Activated CD8-positive, alpha-beta T cell treated with anti-CD3 and anti-CD28 coated beads for 36 hours (primary cell): Measurements from ENCODE around the gene APOBEC3G. TPM values are rescaled to one million over a fixed set of nuclear protein-coding genes. Genes with fewer than 3 reads are reported as not detected.

Experiments
- ATAC-seq: fragments of 200-7000 bp; cut with Tn5 transposase; one replicate; pipeline ENCODE4 v1.10.0; 2021; ENCODE audit warnings: mild to moderate bottlenecking, moderate library complexity
- CTCF ChIA-PET: fragments of 350-600 bp; sonication (Branson Sonifier 250); formaldehyde crosslinking; loops from one replicate; lab custom pipeline; 2021; ENCODE audit warnings: antibody characterized with exemption; lab: Charles Lee
- POLR2A ChIA-PET: fragments of 350-600 bp; sonication (Branson Sonifier 250); formaldehyde crosslinking; loops from one replicate; lab custom pipeline; 2021; ENCODE audit warnings: antibody characterized with exemption; lab: Charles Lee
- DNase-seq: peaks from one replicate; pipeline ENCODE4 v3.0.0-alpha.2; 2020
- H3K27ac Mint-ChIP-seq: one replicate; pipeline ENCODE4 v1.8.0; 2021; ENCODE audit warnings: mild to moderate bottlenecking, mixed read lengths
- H3K27me3 Mint-ChIP-seq: one replicate; pipeline ENCODE4 v1.8.0; 2021; ENCODE audit warnings: mixed read lengths
- H3K36me3 Mint-ChIP-seq: one replicate; pipeline ENCODE4 v1.8.0; 2021; ENCODE audit warnings: low read depth, mixed read lengths
- H3K4me1 Mint-ChIP-seq: one replicate; pipeline ENCODE4 v1.8.0; 2021; ENCODE audit warnings: low read depth, mixed read lengths
- H3K4me3 Mint-ChIP-seq: one replicate; pipeline ENCODE4 v1.8.0; 2021; ENCODE audit warnings: mild to moderate bottlenecking, moderate library complexity, mixed read lengths
- H3K9me3 Mint-ChIP-seq: one replicate; pipeline ENCODE4 v1.8.0; 2021; ENCODE audit warnings: mixed read lengths
- intact Hi-C: fragments of 100-400 bp; cut with micrococcal nuclease; formaldehyde crosslinking; loops from one replicate; pipeline ENCODE4 v1.10.0; 2022
- total RNA-seq, 2 experiments: library from RNA; stranded (reverse); gene quantifications; one replicate each; pipeline ENCODE4 v1.2.3, GENCODE V29; 2021
- TF ChIP-seq, protein P1 (sequence below): fragments of 200-600 bp; IDR thresholded peaks from one replicate; pipeline ENCODE4 v1.8.0; 2022; ENCODE audit warnings: antibody characterized with exemption, mild to moderate bottlenecking

APOBEC3G gene
- total RNA-seq, 2 experiments from 2014 or later = 66.0 to 66.5 TPM

GRCh38 chr22:39080052-39080762 is 3.1 kb downstream of the APOBEC3G start:
- peaks cover 37% of the 10 kb centered on the region for H3K36me3 Mint-ChIP-seq
- H3K4me1 Mint-ChIP-seq = peaks cover 58% of the 10 kb centered on the region
- peak overlapping the region; percentile 47 for H3K27ac Mint-ChIP-seq
- DNase-seq (no peak), ATAC-seq (no peak)
- H3K4me3 Mint-ChIP-seq = peak overlapping the region; percentile 37
- H3K9me3 Mint-ChIP-seq = no peaks in the 10 kb centered on the region
- intact Hi-C loops = loop anchor here (5.0 kb wide), 1 partner anchor 37 kb away; no protein-coding TSS in a partner anchor
- ChIA-PET CTCF (interaction anchor here (1.5 to 1.9 kb wide), 2 partner anchors 38 to 210 kb away, joined by 3 to 7 read pairs; no protein-coding TSS in a partner anchor), POLR2A (interaction anchor here (0.7 to 1.5 kb wide), 4 partner anchors 9 to 105 kb away, joined by 3 to 4 read pairs (median 4); no protein-coding TSS in a partner anchor)
- H3K27me3 Mint-ChIP-seq = no peaks in the 10 kb centered on the region
- TF ChIP-seq, protein P1, sequence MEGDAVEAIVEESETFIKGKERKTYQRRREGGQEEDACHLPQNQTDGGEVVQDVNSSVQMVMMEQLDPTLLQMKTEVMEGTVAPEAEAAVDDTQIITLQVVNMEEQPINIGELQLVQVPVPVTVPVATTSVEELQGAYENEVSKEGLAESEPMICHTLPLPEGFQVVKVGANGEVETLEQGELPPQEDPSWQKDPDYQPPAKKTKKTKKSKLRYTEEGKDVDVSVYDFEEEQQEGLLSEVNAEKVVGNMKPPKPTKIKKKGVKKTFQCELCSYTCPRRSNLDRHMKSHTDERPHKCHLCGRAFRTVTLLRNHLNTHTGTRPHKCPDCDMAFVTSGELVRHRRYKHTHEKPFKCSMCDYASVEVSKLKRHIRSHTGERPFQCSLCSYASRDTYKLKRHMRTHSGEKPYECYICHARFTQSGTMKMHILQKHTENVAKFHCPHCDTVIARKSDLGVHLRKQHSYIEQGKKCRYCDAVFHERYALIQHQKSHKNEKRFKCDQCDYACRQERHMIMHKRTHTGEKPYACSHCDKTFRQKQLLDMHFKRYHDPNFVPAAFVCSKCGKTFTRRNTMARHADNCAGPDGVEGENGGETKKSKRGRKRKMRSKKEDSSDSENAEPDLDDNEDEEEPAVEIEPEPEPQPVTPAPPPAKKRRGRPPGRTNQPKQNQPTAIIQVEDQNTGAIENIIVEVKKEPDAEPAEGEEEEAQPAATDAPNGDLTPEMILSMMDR = no peak

DNA sequence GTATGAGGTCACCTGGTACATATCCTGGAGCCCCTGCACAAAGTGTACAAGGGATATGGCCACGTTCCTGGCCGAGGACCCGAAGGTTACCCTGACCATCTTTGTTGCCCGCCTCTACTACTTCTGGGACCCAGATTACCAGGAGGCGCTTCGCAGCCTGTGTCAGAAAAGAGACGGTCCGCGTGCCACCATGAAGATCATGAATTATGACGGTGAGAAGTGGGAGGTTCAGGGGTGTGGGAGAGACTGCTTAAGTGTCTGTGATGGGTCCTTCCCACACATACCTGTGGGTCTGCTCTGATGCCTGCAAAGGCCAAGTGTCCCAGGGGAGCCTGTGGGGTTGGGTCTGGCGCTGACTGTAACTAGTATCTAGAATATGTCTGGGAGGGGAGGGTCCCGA is 3.9 kb downstream of the APOBEC3G start:
- ATAC-seq (no peak), DNase-seq (no peak)
- intact Hi-C loops = loop anchor here (5.0 kb wide), 1 partner anchor 36 kb away; no protein-coding TSS in a partner anchor
- TF ChIP-seq, protein P1 = no peak
- ChIA-PET CTCF (interaction anchor here (0.6 to 1.9 kb wide), 3 partner anchors 18 to 211 kb away, joined by 3 to 7 read pairs (median 3); no protein-coding TSS in a partner anchor), POLR2A (interaction anchor here (0.9 to 1.5 kb wide), 3 partner anchors 8 to 43 kb away, joined by 3 to 4 read pairs (median 4); no protein-coding TSS in a partner anchor)
- peaks cover 37% of the 10 kb centered on the region for H3K36me3 Mint-ChIP-seq
- H3K4me3 Mint-ChIP-seq = peak overlapping the region; percentile 22
- peak overlapping the region; percentile 59 for H3K27ac Mint-ChIP-seq
- no peaks in the 10 kb centered on the region for H3K9me3 Mint-ChIP-seq
- peaks cover 58% of the 10 kb centered on the region for H3K4me1 Mint-ChIP-seq
- H3K27me3 Mint-ChIP-seq = no peaks in the 10 kb centered on the region

- Mint-ChIP-seq H3K9me3 (no peaks in the 10 kb centered on the region), H3K36me3 (peaks cover 37% of the 10 kb centered on the region), H3K4me3 (peak overlapping the region; percentile 25), H3K27me3 (no peaks in the 10 kb centered on the region), H3K4me1 (peaks cover 58% of the 10 kb centered on the region), H3K27ac (peak overlapping the region; percentile 59)
- ChIA-PET POLR2A (no interaction called here), CTCF (interaction anchor here (1.9 kb wide), 1 partner anchor 36 kb away, joined by 7 read pairs; no protein-coding TSS in a partner anchor)
- DNase-seq (no peak), ATAC-seq (no peak)
- TF ChIP-seq, protein P1 = no peak
- intact Hi-C loops = loop anchor here (5.0 kb wide), 1 partner anchor 36 kb away; no protein-coding TSS in a partner anchor
These were observed 4.5 kb downstream of the APOBEC3G start for GRCh38 chr22:39081598-39081997.

DNA sequence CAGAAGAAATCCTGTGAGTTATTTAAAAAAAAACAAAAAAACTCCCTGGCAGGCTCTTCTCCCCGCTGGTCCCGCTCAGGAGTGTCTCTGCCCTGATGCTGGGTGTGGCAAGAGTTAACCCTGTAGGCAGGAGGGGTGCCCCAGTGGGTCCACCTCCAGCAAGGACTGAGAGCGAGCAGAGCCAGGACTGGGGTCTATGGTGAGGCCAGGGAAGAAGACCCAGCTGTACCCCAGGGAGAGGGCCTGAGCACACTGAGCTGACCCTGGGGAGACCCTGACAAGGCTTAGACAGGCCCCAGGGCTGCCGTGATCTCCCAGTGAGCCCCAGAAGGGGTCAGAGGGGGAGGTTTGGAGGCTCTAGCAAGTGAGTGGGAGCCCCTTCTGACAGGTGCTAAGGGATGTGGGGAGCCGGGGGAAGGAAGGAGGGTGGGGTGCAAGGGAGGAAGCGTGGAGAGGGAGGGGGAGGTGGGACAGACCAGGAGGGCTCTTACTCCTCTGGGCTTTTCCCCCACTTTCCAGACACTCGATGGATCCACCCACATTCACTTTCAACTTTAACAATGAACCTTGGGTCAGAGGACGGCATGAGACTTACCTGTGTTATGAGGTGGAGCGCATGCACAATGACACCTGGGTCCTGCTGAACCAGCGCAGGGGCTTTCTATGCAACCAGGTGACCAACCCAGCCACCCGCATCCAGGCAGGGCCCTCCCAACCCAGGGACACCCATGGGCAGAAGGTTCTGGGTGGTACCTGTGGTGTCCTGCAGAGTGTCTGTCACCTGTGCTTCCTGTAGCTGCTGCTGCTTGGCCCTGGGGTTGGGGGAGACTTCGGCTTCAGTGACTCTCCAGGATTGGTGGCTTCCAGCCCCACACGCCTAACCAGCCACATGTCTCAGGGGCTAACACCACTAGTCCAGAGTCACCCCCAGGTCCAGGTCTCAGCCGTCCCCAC is 6.4 kb downstream of the APOBEC3G start:
- peaks cover 29% of the 10 kb centered on the region for H3K36me3 Mint-ChIP-seq

More for the DNA sequence above, 6.4 kb downstream of the APOBEC3G start:
- ChIA-PET CTCF (no interaction called here), POLR2A (interaction anchor here (1.1 kb wide), 1 partner anchor 35 kb away, joined by 4 read pairs; no protein-coding TSS in a partner anchor)
- DNase-seq (no peak), ATAC-seq (no peak)
- Mint-ChIP-seq H3K4me1 (peaks cover 63% of the 10 kb centered on the region), H3K27ac (peak overlapping the region; percentile 65), H3K27me3 (no peaks in the 10 kb centered on the region), H3K4me3 (no peak overlapping the region), H3K9me3 (no peaks in the 10 kb centered on the region)
- TF ChIP-seq, protein P1 = no peak
- intact Hi-C loops = loop anchor here (5.0 kb wide), 1 partner anchor 34 kb away; no protein-coding TSS in a partner anchor
